GM13977 (cell line): Measurements from ENCODE around the gene COL11A1.
"Not testable (repeated sequence)": the region's sequence is repeated elsewhere in the genome, so short reads cannot be mapped to it uniquely, and the experiment has no call there.

Experiments used
- DNase-seq: peaks from one replicate; pipeline ENCODE4 v3.0.0; 2012; ENCODE audit warnings: low spot score
- in situ Hi-C: fragments of 300-500 bp; cut with MboI; formaldehyde crosslinking; loops from one replicate; pipeline ENCODE4 v1.12.0; 2022; ENCODE audit warnings: low sequenced_read_pairs, low pct_unique_long_range_greater_than_20kb, mixed read lengths, inconsistent platforms; ENCODE audit not compliant: unreplicated experiment
- TF ChIP-seq, protein P1 (sequence below): IDR thresholded peaks from 2 replicates; pipeline ENCODE4 v1.5.1; 2012; ENCODE audit warnings: mild to moderate bottlenecking, control low read depth; ENCODE audit not compliant: insufficient read depth; ENCODE audit errors: extremely low read depth, missing control alignments

The COL11A1 gene

GRCh38 chr1:103129255-103129654, 20.9 kb upstream of the COL11A1 start:
- DNase-seq, result no peak
- TF ChIP-seq, protein P1, sequence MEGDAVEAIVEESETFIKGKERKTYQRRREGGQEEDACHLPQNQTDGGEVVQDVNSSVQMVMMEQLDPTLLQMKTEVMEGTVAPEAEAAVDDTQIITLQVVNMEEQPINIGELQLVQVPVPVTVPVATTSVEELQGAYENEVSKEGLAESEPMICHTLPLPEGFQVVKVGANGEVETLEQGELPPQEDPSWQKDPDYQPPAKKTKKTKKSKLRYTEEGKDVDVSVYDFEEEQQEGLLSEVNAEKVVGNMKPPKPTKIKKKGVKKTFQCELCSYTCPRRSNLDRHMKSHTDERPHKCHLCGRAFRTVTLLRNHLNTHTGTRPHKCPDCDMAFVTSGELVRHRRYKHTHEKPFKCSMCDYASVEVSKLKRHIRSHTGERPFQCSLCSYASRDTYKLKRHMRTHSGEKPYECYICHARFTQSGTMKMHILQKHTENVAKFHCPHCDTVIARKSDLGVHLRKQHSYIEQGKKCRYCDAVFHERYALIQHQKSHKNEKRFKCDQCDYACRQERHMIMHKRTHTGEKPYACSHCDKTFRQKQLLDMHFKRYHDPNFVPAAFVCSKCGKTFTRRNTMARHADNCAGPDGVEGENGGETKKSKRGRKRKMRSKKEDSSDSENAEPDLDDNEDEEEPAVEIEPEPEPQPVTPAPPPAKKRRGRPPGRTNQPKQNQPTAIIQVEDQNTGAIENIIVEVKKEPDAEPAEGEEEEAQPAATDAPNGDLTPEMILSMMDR, result no peak
- in situ Hi-C loops, result no loop called here

DNA sequence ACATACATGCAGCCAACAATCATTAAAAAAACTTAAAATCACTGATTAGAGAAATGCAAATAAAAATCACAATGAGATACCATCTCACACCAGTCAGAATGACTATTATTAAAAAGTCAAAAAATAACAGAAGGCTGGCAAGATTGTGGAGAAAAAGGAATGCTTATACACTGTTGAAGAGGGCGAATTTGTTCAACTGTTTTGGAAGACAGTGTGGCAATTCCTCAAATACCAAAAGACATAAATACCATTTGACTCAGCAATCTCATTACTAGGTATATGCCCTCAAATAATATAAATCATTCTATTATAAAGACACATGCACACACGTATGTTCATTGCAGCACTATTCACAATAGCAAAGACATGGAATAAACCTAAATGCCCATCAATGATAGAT, 19.9 kb upstream of the COL11A1 start:
- DNase-seq, in situ Hi-C loops: not testable (repeated sequence)

GRCh38 chr1:103125219-103125618, 16.9 kb upstream of the COL11A1 start:
- no peak for DNase-seq
- in situ Hi-C loops, result no loop called here
- TF ChIP-seq, protein P1, result no peak

GRCh38 chr1:103122983-103123720, 14.8 kb upstream of the COL11A1 start:
- TF ChIP-seq, protein P1, result no peak
- in situ Hi-C loops, result loop anchor here (25.0 kb wide), 1 partner anchor 389 kb away; no protein-coding TSS in a partner anchor
- DNase-seq, result no peak

- in situ Hi-C loops, result loop anchor here (25.0 kb wide), 1 partner anchor 391 kb away; no protein-coding TSS in a partner anchor
- no peak for DNase-seq
- TF ChIP-seq, protein P1, result no peak
These were observed 12.7 kb upstream of the COL11A1 start for GRCh38 chr1:103120981-103121380.

GRCh38 chr1:103112546-103112945, 4.2 kb upstream of the COL11A1 start:
- in situ Hi-C loops, result loop anchor here (25.0 kb wide), 1 partner anchor 400 kb away; no protein-coding TSS in a partner anchor
- TF ChIP-seq, protein P1, result no peak
- DNase-seq, result no peak

DNA sequence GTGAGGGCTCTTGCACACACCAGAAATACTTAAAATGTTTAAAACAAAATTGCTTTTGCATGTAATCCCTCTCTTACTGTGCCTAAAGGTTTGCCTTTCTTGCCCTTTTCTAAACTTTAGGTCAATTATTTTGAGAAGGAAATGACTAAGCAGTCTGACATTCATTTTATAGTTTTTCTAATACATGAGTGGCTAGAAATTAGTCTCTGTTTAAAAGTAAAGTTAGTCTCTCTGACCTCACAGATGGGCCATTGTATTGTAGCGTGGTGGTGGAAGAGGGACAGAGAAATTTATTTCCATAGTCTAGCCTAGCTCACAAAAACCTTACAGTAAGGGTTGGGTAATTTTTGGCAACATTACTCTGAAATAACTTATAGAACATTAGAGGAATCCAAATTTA, 3.6 kb upstream of the COL11A1 start:
- in situ Hi-C loops, result loop anchor here (25.0 kb wide), 1 partner anchor 400 kb away; no protein-coding TSS in a partner anchor
- TF ChIP-seq, protein P1, result no peak
- DNase-seq, result no peak
